ENCODE measurements around the gene CHFR. TPM values are rescaled to one million over a fixed set of nuclear protein-coding genes. Genes with fewer than 3 reads are reported as not detected.
"Not testable (repeated sequence)": the region's sequence is repeated elsewhere in the genome, so short reads cannot be mapped to it uniquely, and the experiment has no call there.

The CHFR gene
- total and polyA plus RNA-seq, 12 donors, result 14.9 to 54.4 (median 26.6) TPM

DNA sequence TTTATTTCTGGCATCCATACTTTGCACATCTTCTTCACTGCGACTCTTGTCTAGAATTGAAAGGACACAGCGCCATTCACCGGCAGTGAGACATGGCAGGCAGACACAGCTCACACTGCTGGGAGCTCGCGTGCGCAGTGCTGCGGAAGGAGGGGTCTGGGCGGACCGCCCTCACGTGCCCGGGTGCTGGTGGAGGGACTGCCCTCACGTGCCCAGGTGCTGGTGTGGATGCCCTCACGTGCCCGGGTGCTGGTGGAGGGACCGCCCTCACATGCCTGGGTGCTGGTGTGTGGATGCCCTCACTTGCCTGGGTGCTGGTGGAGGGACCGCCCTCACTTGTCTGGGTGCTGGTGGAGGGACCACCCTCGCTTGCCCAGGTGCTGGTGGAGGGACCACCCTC is 30.8 kb downstream of the CHFR start:
- Histone ChIP-seq H3K27ac (no peak overlapping the region), H3K36me3 (replicated peaks in 1 of 2) (peaks cover 0 to 94% of the 10 kb centered on the region in 2 donors), H3K27me3 (no peaks in the 10 kb centered on the region), H3K4me1 (replicated peaks in 1 of 2) (no peaks in the 10 kb centered on the region), H3K9me3 (replicated peaks in 1 of 3) (no peaks in the 10 kb centered on the region), H3K4me3 (no peak overlapping the region)
- intact Hi-C loops (cut with DNase I), result no loop called here
- DNase-seq, result no peak
- no peak for TF ChIP-seq POLR2A (IDR thresholded peaks at IDR 0.05)
- TF ChIP-seq, protein P1, sequence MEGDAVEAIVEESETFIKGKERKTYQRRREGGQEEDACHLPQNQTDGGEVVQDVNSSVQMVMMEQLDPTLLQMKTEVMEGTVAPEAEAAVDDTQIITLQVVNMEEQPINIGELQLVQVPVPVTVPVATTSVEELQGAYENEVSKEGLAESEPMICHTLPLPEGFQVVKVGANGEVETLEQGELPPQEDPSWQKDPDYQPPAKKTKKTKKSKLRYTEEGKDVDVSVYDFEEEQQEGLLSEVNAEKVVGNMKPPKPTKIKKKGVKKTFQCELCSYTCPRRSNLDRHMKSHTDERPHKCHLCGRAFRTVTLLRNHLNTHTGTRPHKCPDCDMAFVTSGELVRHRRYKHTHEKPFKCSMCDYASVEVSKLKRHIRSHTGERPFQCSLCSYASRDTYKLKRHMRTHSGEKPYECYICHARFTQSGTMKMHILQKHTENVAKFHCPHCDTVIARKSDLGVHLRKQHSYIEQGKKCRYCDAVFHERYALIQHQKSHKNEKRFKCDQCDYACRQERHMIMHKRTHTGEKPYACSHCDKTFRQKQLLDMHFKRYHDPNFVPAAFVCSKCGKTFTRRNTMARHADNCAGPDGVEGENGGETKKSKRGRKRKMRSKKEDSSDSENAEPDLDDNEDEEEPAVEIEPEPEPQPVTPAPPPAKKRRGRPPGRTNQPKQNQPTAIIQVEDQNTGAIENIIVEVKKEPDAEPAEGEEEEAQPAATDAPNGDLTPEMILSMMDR (IDR thresholded peaks at IDR 0.05), result no peak
- WGBS, 4 donors, result 92 to 96% (median 93%) methylated on average over 6 to 17 of the region's 17 CpGs

DNA sequence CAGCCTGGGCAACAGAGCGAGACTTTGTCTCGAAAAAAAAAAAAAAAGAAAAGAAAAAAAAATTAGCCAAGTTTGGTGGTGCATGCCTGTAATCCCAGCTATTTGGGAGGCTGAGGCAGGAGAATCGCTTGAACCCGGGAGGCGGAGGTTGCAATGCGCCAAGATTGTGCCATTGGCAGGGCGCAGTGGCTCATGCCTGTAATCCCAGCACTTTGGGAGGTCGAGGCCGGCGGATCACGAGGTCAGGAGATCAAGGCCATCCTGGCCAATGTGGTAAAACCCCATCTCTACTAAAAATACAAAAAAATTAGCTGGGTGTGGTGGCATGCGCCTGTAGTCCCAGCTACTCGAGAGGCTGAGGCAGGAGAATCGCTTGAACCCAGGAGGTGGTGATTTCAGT is 32.2 kb downstream of the CHFR start:
- H3K27ac ChIP-seq; H3K4me1 ChIP-seq (replicated peaks in 1 of 2); H3K9me3 ChIP-seq (replicated peaks in 1 of 3); H3K27me3 ChIP-seq; H3K4me3 ChIP-seq; intact Hi-C loops (cut with DNase I); DNase-seq: not testable (repeated sequence)
- 93 to 97% (median 95%) methylated on average over 14 of the region's 14 CpGs for WGBS, 4 donors
- peaks cover 0 to 94% of the 10 kb centered on the region in 2 donors for H3K36me3 ChIP-seq (replicated peaks in 1 of 2)

DNA sequence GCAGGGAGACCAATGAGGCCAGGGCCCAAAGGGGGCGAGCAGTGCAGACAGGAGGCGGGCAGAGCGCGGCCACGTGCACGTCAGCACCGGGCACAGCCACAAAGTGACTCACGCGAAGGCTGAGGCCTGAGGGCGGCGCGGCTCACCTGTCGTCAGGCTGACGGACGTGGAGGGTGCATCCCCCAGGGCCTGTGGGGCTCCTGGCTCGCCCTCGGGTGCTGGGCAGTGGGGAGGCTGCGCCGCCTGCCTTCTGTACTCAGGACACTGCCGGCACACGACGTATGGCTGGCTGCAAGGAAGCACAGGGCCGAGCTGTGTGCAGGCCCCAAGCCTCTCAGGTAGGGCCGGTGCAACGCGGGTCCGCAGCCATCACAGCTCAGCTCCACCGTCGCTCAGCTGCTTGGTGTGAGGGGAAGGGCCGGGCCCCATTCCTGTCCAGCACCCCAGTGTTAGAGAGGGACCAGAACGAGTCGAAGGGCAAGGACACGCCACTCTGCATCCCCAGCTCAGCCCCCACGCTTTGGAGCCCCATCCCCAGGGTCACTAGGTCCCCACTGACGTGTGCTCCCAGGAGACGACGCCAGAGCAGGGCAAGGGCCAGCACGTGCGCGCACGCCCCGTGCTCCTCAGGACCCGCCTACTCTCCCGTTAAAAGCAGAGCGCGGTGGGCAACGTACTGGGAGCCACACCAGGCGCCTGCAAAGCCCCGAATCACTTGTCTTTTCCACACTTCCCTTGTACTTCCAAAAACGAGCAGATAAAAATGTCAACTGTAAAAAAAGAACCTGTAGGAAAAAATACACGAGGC is 33.9 kb downstream of the CHFR start:
- 93 to 94% (median 94%) methylated on average over 38 to 51 of the region's 51 CpGs for WGBS, 4 donors
- H3K4me3 ChIP-seq, result no peak overlapping the region
- H3K36me3 ChIP-seq (replicated peaks in 1 of 2), result peaks cover 0 to 83% of the 10 kb centered on the region in 2 donors
- TF ChIP-seq, protein P1 (IDR thresholded peaks at IDR 0.05), result no peak
- TF ChIP-seq POLR2A (IDR thresholded peaks at IDR 0.05), result no peak
- intact Hi-C loops (cut with DNase I), result no loop called here
- no peaks in the 10 kb centered on the region for H3K27me3 ChIP-seq
- no peak overlapping the region for H3K27ac ChIP-seq
- DNase-seq, result no peak
- H3K4me1 ChIP-seq (replicated peaks in 1 of 2), result no peaks in the 10 kb centered on the region
- H3K9me3 ChIP-seq (replicated peaks in 1 of 3), result no peaks in the 10 kb centered on the region

DNA sequence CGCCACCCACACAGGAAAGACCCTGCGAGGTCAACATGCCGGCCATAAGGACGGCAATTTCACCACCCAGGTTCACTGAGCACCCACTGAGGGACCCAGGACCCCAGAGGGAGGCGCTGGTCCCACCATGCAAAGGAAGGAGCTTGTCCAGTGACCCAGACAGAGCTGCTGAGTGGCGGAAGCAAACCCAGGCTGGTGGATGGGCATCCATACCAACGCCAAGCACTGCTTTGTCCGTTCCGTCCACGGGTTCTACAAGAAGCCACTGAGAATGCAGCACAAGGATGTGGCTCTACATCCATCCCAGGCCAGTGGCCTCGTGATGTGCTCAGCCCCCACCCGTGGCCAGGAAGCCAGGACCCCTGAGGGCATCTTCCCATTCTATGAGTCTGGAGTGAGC is 34.9 kb downstream of the CHFR start:
- WGBS, 4 donors, result 96 to 100% (median 98%) methylated on average over 7 to 12 of the region's 12 CpGs
- Histone ChIP-seq H3K27ac (no peak overlapping the region), H3K4me3 (no peak overlapping the region), H3K27me3 (no peaks in the 10 kb centered on the region), H3K9me3 (replicated peaks in 1 of 3) (no peaks in the 10 kb centered on the region), H3K4me1 (replicated peaks in 1 of 2) (no peaks in the 10 kb centered on the region), H3K36me3 (replicated peaks in 1 of 2) (peaks cover 0 to 83% of the 10 kb centered on the region in 2 donors)
- intact Hi-C loops (cut with DNase I), result no loop called here
- TF ChIP-seq, protein P1 (IDR thresholded peaks at IDR 0.05), result no peak
- no peak for DNase-seq

DNA sequence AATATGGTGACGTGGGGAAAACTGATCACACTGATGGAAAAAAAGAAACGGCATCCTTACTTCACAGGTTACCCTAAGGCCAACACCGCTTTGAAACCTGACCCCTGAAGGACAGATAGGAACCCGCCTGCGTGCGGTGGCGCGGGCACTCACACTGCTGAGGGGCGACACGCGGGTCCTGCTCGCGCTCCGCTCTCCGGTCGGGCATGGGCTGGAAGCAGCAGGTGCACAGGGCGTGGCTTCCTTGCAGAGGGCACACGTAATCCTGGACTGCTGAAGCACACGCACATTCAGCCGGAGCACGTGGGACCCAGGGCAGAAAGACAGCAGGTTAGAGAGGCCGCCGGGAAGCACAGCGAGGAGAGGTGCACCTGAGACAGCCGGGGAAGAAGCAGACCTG is 35.9 kb downstream of the CHFR start:
- intact Hi-C loops (cut with DNase I), result no loop called here
- H3K27me3 ChIP-seq, result no peaks in the 10 kb centered on the region
- H3K4me1 ChIP-seq (replicated peaks in 1 of 2), result no peaks in the 10 kb centered on the region
- H3K27ac ChIP-seq, result no peak overlapping the region
- no peaks in the 10 kb centered on the region for H3K9me3 ChIP-seq (replicated peaks in 1 of 3)
- TF ChIP-seq, protein P1 (IDR thresholded peaks at IDR 0.05), result no peak
- no peak for TF ChIP-seq POLR2A (IDR thresholded peaks at IDR 0.05)
- no peak overlapping the region for H3K4me3 ChIP-seq
- 90 to 97% (median 94%) methylated on average over 25 of the region's 25 CpGs for WGBS, 4 donors
- H3K36me3 ChIP-seq (replicated peaks in 1 of 2), result peaks cover 0 to 87% of the 10 kb centered on the region in 2 donors
- DNase-seq, result no peak
